Daoy (cell line): ENCODE measurements around the gene PRSS36. TPM values are rescaled to one million over a fixed set of nuclear protein-coding genes. Genes with fewer than 3 reads are reported as not detected.
A peak's percentile ranks its signal among the peaks of the same experiment; 100 is the strongest.

Experiments used
- DNase-seq: peaks from one replicate; pipeline ENCODE4 v3.0.0-alpha.2; 2015; ENCODE audit warnings: low read depth
- total RNA-seq: library from RNA; depleted of rRNA; stranded (reverse); fragments of >200 nt; shearing (Covaris generic); gene quantifications from 2 replicates; pipeline ENCODE4 v1.2.3, GENCODE V29; 2014

The PRSS36 gene
- total RNA-seq, 1 experiment from 2014 or later: 0.17 TPM

GRCh38 chr16:31128711-31129567 lies 20.9 kb downstream of the PRSS36 start:
- no peak for DNase-seq

DNA sequence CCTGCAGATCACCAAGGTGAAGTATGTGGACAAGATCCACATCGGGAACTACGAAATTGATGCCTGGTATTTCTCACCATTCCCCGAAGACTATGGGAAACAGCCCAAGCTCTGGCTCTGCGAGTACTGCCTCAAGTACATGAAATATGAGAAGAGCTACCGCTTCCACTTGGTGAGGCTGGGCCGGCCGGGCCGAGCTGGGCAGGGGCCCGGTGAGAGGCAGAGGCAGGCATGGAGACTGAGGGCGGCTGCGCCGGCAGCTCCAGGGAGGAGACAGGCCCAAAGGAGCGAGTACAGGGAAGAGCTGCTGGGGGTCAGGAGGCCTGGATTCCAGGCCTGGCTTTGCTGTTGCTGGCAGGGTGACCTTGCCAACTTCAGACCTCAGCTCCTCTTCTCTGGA lies 22.7 kb downstream of the PRSS36 start:
- DNase-seq: no peak

DNA sequence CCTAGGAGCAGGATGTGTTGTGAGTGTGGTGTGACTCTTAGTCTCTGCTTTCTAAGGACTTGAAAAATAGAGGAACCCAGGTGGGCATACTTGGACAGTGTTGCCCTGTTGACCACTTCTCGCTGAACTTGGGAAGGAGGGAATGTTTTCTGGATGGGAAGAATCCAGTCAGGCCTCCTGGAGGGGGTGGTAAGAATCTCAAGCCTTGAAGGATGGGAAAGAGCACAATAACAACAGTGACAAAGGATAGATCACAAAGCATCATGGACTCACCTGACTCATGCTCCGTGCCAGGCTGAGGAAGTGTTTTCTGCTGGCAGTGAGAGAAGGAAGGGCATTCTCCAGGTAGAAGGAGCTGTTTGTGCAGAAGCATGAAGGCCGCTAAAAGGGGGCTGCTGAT lies 24.0 kb downstream of the PRSS36 start:
- DNase-seq: no peak

- no peak for DNase-seq
Observed at GRCh38 chr16:31120129-31120528, 29.7 kb downstream of the PRSS36 start.

GRCh38 chr16:31118223-31119155 lies 31.4 kb downstream of the PRSS36 start:
- no peak for DNase-seq

DNA sequence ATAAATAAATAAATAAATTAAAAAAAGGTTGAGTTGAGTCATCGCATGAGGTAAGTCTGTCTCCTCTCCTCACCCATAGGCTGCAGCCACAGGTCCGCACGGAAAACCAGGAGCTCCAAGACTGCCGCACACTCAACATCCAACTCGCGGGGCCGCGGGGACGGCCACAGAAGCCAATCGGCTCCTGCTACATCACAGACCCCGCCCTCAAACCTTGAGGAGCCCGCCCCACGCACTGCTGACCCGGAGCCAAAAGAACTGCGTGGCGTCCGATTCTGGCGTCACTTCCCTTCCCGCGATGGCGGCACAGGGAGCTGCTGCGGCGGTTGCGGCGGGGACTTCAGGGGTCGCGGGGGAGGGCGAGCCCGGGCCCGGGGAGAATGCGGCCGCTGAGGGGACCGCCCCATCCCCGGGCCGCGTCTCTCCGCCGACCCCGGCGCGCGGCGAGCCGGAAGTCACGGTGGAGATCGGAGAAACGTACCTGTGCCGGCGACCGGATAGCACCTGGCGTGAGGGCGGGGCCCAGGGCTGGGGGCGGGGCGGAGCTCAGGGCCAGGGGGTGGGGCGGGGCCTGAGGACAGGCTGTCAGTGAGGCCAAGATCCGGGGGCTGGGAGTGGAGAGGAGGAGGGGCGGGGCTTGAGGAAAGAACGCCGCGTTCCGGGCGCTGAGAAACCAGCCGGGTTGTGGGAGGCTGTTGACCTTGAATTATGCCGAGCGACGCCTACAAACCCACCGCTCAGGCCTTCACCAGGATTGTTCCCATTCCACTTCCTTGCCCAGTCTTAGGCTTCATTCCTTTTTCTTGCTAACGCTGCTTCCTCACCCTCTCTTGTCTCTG lies 32.3 kb downstream of the PRSS36 start, which contains the start of gene KAT8:
KAT8 (plus strand) TSS at position 281 of the 839 bp plus-strand sequence; CDS start at position 299, 18 bp downstream.
- peak; percentile 98 for DNase-seq

- DNase-seq: no peak
Observed at GRCh38 chr16:31114468-31114867, 35.4 kb downstream of the PRSS36 start.

GRCh38 chr16:31113121-31114120 lies 36.4 kb downstream of the PRSS36 start:
- DNase-seq: no peak

GRCh38 chr16:31112711-31113110 lies 37.2 kb downstream of the PRSS36 start:
- DNase-seq: no peak

DNA sequence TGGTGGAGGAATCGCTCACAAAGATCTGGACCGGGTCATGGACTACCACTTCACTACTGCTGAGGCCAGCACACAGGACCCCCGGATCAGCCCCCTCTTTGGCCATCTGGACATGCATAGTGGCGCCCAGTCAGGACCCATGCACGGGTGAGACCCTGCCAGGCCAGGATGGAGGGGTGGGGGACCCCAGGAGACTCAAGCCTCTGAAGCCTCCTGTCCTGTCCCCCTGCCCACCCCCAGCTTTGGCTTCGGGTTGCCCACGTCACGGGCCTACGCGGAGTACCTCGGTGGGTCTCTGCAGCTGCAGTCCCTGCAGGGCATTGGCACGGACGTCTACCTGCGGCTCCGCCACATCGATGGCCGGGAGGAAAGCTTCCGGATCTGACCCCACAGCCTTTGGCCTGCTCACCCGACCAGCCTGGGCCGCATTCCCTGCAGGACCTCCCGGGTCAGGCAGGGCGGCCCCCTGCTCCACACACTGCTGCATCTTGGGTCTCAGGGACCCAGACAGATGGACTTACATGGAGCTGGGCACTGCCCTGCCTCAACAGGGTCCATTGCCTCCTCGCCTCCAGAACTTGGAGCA lies 37.9 kb downstream of the PRSS36 start:
- no peak for DNase-seq

- DNase-seq: no peak
Observed at GRCh38 chr16:31110106-31111034, 39.5 kb downstream of the PRSS36 start.

- no peak for DNase-seq
Observed at GRCh38 chr16:31109622-31110021, 40.2 kb downstream of the PRSS36 start.

DNA sequence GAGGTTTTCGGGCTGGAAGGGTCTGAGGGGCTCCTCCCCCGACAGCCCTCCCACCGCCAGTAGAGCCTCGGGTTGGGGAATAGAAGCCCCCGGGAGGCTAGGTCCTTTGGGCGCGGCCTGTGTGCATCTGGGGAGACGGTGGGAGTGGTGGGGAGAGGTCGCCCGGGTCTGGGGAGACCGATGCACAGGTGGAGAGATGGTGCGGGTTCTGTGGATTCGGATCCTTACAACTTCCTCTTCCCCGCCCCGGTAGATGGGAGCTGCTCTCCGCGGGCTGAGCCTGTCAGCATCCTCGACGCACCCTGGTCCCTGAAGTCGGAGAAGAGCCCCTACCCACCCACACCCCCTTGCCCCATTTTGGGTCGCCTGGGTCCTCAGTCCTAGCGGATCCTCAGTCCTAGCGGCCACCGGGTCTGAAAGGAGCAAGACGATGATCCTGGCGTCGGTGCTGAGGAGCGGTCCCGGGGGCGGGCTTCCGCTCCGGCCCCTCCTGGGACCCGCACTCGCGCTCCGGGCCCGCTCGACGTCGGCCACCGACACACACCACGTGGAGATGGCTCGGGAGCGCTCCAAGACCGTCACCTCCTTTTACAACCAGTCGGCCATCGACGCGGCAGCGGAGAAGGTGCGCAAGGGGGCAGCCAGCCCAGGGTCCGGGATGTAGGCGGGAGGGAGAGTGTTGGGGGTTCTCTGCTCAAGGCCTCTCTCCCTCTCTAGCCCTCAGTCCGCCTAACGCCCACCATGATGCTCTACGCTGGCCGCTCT lies 40.9 kb downstream of the PRSS36 start:
- DNase-seq: no peak

GRCh38 chr16:31108035-31108793 lies 41.7 kb downstream of the PRSS36 start, which contains the start of gene BCKDK:
Gene BCKDK (plus strand): TSS chr16:31108386. CDS start chr16:31109224, 838 bp downstream.
- peak; percentile 80 for DNase-seq

GRCh38 chr16:31107465-31107867 lies 42.4 kb downstream of the PRSS36 start:
- no peak for DNase-seq

GRCh38 chr16:31106509-31107464 lies 43.1 kb downstream of the PRSS36 start:
- DNase-seq: no peak
